SK-N-SH (cell line): Measurements from ENCODE around the gene PTPRG. TPM values are rescaled to one million over a fixed set of nuclear protein-coding genes. Genes with fewer than 3 reads are reported as not detected.

Experiments used
- CTCF ChIA-PET: fragments of 300-600, 350-600 bp; formaldehyde crosslinking; extraction: SDS; loops from one replicate; lab custom pipeline; 2021; lab: Yijun Ruan, JAX
- POLR2A ChIA-PET: fragments of 350-600 bp; sonication (Branson Sonifier 250); formaldehyde crosslinking; extraction: SDS; loops from one replicate; lab custom pipeline; 2020; ENCODE audit warnings: antibody characterized with exemption, inconsistent platforms; lab: Yijun Ruan, JAX
- DNase-seq: peaks from one replicate; pipeline ENCODE4 v3.0.0; 2012
- H2AFZ ChIP-seq: fragments of 200-600 bp; sonication (generic); 2 replicates; pipeline ENCODE4 v1.8.1; 2016; ENCODE audit warnings: antibody characterized with exemption, mild to moderate bottlenecking, low read depth
- H3F3A ChIP-seq: fragments of 200-600 bp; sonication (generic); replicated peaks from 2 replicates; pipeline ENCODE3; 2016; ENCODE audit warnings: antibody characterized with exemption, mild to moderate bottlenecking; ENCODE audit not compliant: insufficient read depth
- H3K27ac ChIP-seq, 2 experiments: fragments of 200-500 bp in 1 of 2; fragments of 200-600 bp in 1 of 2; sonication (Bioruptor generic) in 1 of 2; sonication (generic), shearing (Covaris generic) in 1 of 2; 2 replicates each; pipeline versions ENCODE4 v1.5.1 to v1.6.1; 2014 to 2016; ENCODE audit warnings: low read depth in 2 of 2, inconsistent platforms in 1 of 2, low read length in 1 of 2, mild to moderate bottlenecking in 1 of 2, mixed read lengths in 1 of 2
- H3K27me3 ChIP-seq: fragments of 200-600 bp; sonication (generic), shearing (Covaris generic); 2 replicates; pipeline ENCODE4 v1.6.1; 2016; ENCODE audit warnings: mixed run types; ENCODE audit not compliant: insufficient read depth
- H3K36me3 ChIP-seq, 2 experiments: fragments of 200-500 bp in 1 of 2; fragments of 200-600 bp in 1 of 2; sonication (Bioruptor generic) in 1 of 2; sonication (generic) in 1 of 2; replicated peaks in 1 of 2; 2 replicates each; pipeline versions ENCODE3 to v1.5.1; 2014 to 2016; ENCODE audit warnings: low read length in 1 of 2, mild to moderate bottlenecking in 1 of 2; ENCODE audit not compliant: insufficient read depth in 2 of 2, control insufficient read depth in 1 of 2
- H3K4me1 ChIP-seq, 2 experiments: fragments of 200-500 bp in 1 of 2; fragments of 200-600 bp in 1 of 2; sonication (Bioruptor generic) in 1 of 2; sonication (generic), shearing (Covaris generic) in 1 of 2; 2 replicates each; pipeline versions ENCODE4 v1.5.1 to v1.6.1; 2014 to 2016; ENCODE audit warnings: low read depth in 1 of 2, low read length in 1 of 2, mixed run types in 1 of 2; ENCODE audit not compliant: insufficient read depth in 2 of 2, control insufficient read depth in 1 of 2
- H3K4me2 ChIP-seq: fragments of 200-600 bp; sonication (generic), shearing (Covaris generic); 2 replicates; pipeline ENCODE4 v1.6.1; 2017; ENCODE audit warnings: mixed run types
- H3K4me3 ChIP-seq, 2 experiments: fragments of 200-500 bp in 1 of 2; fragments of 200-600 bp in 1 of 2; sonication (Bioruptor generic) in 1 of 2; sonication (generic), shearing (Covaris generic) in 1 of 2; 2 replicates each; pipeline versions ENCODE4 v1.5.1 to v1.8.1; 2014 to 2016; ENCODE audit warnings: low read depth in 2 of 2, inconsistent platforms in 1 of 2, low read length in 1 of 2, mild to moderate bottlenecking in 1 of 2, mixed read lengths in 1 of 2, moderate library complexity in 1 of 2
- H3K79me2 ChIP-seq: fragments of 200-600 bp; sonication (generic); 2 replicates; pipeline ENCODE4 v1.8.1; 2017; ENCODE audit warnings: mild to moderate bottlenecking; ENCODE audit not compliant: insufficient read depth
- H3K9ac ChIP-seq: fragments of 200-600 bp; sonication (generic); 2 replicates; pipeline ENCODE4 v1.6.1; 2017; ENCODE audit warnings: mixed run types
- H3K9me2 ChIP-seq: fragments of 200-600 bp; sonication (generic); 2 replicates; pipeline ENCODE4 v1.6.1; 2017; ENCODE audit warnings: mixed run types
- H3K9me3 ChIP-seq: fragments of 200-600 bp; sonication (generic); 2 replicates; pipeline ENCODE4 v1.6.1; 2017; ENCODE audit warnings: mixed run types, mild to moderate bottlenecking, moderate library complexity
- H4K20me1 ChIP-seq: fragments of 200-600 bp; sonication (generic); 2 replicates; pipeline ENCODE4 v1.6.1; 2017; ENCODE audit warnings: mild to moderate bottlenecking, mixed run types; ENCODE audit not compliant: insufficient read depth
- EZH2phosphoT487 ChIP-seq: fragments of 200-600 bp; sonication (generic); IDR thresholded peaks from 2 replicates; pipeline ENCODE4 v1.6.1; 2017; ENCODE audit warnings: low read depth, mixed run types, mild to moderate bottlenecking, antibody characterized with exemption, moderate library complexity, borderline replicate concordance
- FOSL2 ChIP-seq: IDR thresholded peaks from 2 replicates; pipeline ENCODE4 v1.4.0; 2012; ENCODE audit warnings: low read depth, mild to moderate bottlenecking, moderate library complexity, borderline replicate concordance
- FOXM1 ChIP-seq: IDR thresholded peaks from 2 replicates; pipeline ENCODE4 v1.4.0; 2012; ENCODE audit warnings: low read depth, mild to moderate bottlenecking
- MXI1 ChIP-seq: IDR thresholded peaks from 2 replicates; pipeline ENCODE4 v1.6.1; 2012; ENCODE audit warnings: mild to moderate bottlenecking, low read depth, low read length, improper control_type of control experiment
- NFIC ChIP-seq: IDR thresholded peaks from 2 replicates; pipeline ENCODE4 v1.4.0; 2012; ENCODE audit warnings: borderline replicate concordance
- NRF1 ChIP-seq: IDR thresholded peaks from 2 replicates; pipeline ENCODE4 v1.6.1; 2012; ENCODE audit warnings: low read depth, mild to moderate bottlenecking, low read length
- PBX3 ChIP-seq: IDR thresholded peaks from 2 replicates; pipeline ENCODE4; 2012
- POLR2AphosphoS5 ChIP-seq: IDR thresholded peaks from 2 replicates; pipeline ENCODE4 v1.6.1; 2012; ENCODE audit warnings: low read depth, low read length
- RCOR1 ChIP-seq: fragments of 150-350 bp; IDR thresholded peaks from 2 replicates; pipeline ENCODE4 v1.6.1; 2017; ENCODE audit warnings: antibody characterized with exemption, low read length
- SIN3A ChIP-seq: IDR thresholded peaks from 2 replicates; pipeline ENCODE4 v1.6.1; 2012; ENCODE audit warnings: low read depth, mild to moderate bottlenecking, low read length, moderate library complexity, borderline replicate concordance
- TAF1 ChIP-seq: IDR thresholded peaks from 2 replicates; pipeline ENCODE4 v1.6.1; 2012; ENCODE audit warnings: low read depth, mild to moderate bottlenecking, low read length, moderate library complexity, borderline replicate concordance
- TCF12 ChIP-seq: IDR thresholded peaks from 2 replicates; pipeline ENCODE4 v1.4.0; 2012
- TEAD4 ChIP-seq: IDR thresholded peaks from 2 replicates; pipeline ENCODE4 v1.4.0; 2012; ENCODE audit warnings: mild to moderate bottlenecking, borderline replicate concordance; ENCODE audit not compliant: insufficient read depth
- YY1 ChIP-seq: IDR thresholded peaks from 2 replicates; pipeline ENCODE4 v1.4.0; 2012; ENCODE audit warnings: low read depth, mild to moderate bottlenecking
- ZBTB33 ChIP-seq: IDR thresholded peaks from 2 replicates; pipeline ENCODE4 v1.4.0; 2012; ENCODE audit warnings: low read depth, borderline replicate concordance
- WGBS: methylation state at CpG from one replicate; pipeline ENCODE4 v1.1.6; 2017; ENCODE audit warnings: low lambda C conversion rate; 5-methylcytosine and 5-hydroxymethylcytosine counted together
- polyA plus RNA-seq, 3 experiments: library from polyadenylated mRNA; depleted of rRNA; stranded (reverse); fragments of >200 nt; gene quantifications; 2 replicates each; pipeline ENCODE4 v1.2.3, GENCODE V29; 2012
- TF ChIP-seq, protein P1 (sequence below): fragments of 150-350 bp; IDR thresholded peaks from 2 replicates; pipeline ENCODE4 v1.6.1; 2016; ENCODE audit warnings: mild to moderate bottlenecking, low read depth, low read length
- TF ChIP-seq, protein P2 (sequence below): fragments of 150-350 bp; IDR thresholded peaks from 2 replicates; pipeline ENCODE4 v1.6.1; 2017; ENCODE audit warnings: antibody characterized with exemption, low read length, low read depth, borderline replicate concordance
- TF ChIP-seq, protein P3 (sequence below): IDR thresholded peaks from 2 replicates; pipeline ENCODE4 v1.6.1; 2012; ENCODE audit warnings: mild to moderate bottlenecking, low read depth, low read length, moderate library complexity

PTPRG gene
- polyA plus RNA-seq, 1 of the 3 experiments (the other 2 are of a cell fraction): 14.1 TPM

DNA sequence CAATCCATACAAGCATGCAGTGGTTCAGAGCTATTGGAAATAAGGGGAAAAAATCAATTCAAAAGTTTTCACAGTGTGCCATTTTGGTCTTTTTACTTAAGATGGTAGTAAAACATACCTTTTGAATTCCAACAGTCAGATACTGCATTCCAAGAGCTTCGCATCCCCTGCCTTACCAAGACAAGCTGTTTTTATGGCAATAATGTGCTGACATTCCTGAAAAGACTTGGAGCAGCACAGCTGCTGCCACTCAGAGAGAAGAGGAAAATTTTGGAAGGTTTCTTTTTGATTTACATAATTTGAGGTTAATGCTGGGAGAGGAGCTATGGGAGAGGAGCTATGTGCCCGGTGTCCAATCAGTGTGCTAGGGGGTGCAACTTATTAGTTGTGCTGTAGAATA, 663.7 kb downstream of the PTPRG start:
- Histone ChIP-seq H2AFZ (no peak overlapping the region), H4K20me1 (no peaks in the 10 kb centered on the region), H3K9me2 (no peaks in the 10 kb centered on the region), H3K4me3 (no peak overlapping the region), H3K36me3 (peaks cover 0 to 5% of the 10 kb centered on the region in 2 experiments), H3K9ac (no peak overlapping the region), H3F3A (no peaks in the 10 kb centered on the region), H3K79me2 (no peaks in the 10 kb centered on the region), H3K9me3 (no peaks in the 10 kb centered on the region), H3K4me1 (no peaks in the 10 kb centered on the region), H3K27me3 (no peaks in the 10 kb centered on the region), H3K27ac (no peak overlapping the region), H3K4me2 (no peak overlapping the region)
- ChIA-PET POLR2A (no interaction called here), CTCF (interaction anchor here (0.7 to 1.3 kb wide), 6 partner anchors 13 to 268 kb away, joined by 3 to 5 read pairs (median 4); no protein-coding TSS in a partner anchor)
- TF ChIP-seq FOSL2 (no peak), PBX3 (no peak), NRF1 (no peak), RCOR1 (no peak), NFIC (no peak), FOXM1 (no peak), POLR2AphosphoS5 (no peak), ZBTB33 (no peak), TCF12 (no peak)
- 89% methylated on average over 2 of the region's 2 CpGs for WGBS
- no peak for DNase-seq

- Histone ChIP-seq H3K4me1 (no peaks in the 10 kb centered on the region), H4K20me1 (no peaks in the 10 kb centered on the region), H3K9me3 (no peaks in the 10 kb centered on the region), H3K36me3 (peaks cover 0 to 5% of the 10 kb centered on the region in 2 experiments), H3K79me2 (no peaks in the 10 kb centered on the region), H3K27me3 (no peaks in the 10 kb centered on the region), H3K9me2 (no peaks in the 10 kb centered on the region), H3K27ac (no peak overlapping the region), H2AFZ (no peak overlapping the region), H3K4me3 (no peak overlapping the region), H3K9ac (no peak overlapping the region), H3F3A (no peaks in the 10 kb centered on the region), H3K4me2 (no peak overlapping the region)
- WGBS: 91% methylated on average over 6 of the region's 6 CpGs
- no peak for DNase-seq
- ChIA-PET CTCF (interaction anchor here (1.2 kb wide), 1 partner anchor 85 kb away, joined by 3 read pairs; no protein-coding TSS in a partner anchor), POLR2A (no interaction called here)
- TF ChIP-seq TEAD4: no peak
- TF ChIP-seq EZH2phosphoT487: no peak
- no peak for TF ChIP-seq NRF1
- TF ChIP-seq YY1: no peak
- TF ChIP-seq, protein P1, sequence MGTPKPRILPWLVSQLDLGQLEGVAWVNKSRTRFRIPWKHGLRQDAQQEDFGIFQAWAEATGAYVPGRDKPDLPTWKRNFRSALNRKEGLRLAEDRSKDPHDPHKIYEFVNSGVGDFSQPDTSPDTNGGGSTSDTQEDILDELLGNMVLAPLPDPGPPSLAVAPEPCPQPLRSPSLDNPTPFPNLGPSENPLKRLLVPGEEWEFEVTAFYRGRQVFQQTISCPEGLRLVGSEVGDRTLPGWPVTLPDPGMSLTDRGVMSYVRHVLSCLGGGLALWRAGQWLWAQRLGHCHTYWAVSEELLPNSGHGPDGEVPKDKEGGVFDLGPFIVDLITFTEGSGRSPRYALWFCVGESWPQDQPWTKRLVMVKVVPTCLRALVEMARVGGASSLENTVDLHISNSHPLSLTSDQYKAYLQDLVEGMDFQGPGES: no peak
- TF ChIP-seq, protein P2, sequence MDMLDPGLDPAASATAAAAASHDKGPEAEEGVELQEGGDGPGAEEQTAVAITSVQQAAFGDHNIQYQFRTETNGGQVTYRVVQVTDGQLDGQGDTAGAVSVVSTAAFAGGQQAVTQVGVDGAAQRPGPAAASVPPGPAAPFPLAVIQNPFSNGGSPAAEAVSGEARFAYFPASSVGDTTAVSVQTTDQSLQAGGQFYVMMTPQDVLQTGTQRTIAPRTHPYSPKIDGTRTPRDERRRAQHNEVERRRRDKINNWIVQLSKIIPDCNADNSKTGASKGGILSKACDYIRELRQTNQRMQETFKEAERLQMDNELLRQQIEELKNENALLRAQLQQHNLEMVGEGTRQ: no peak
- TF ChIP-seq MXI1: no peak
- no peak for TF ChIP-seq TAF1
- no peak for TF ChIP-seq RCOR1
- no peak for TF ChIP-seq SIN3A
- TF ChIP-seq FOSL2: no peak
- TF ChIP-seq, protein P3, sequence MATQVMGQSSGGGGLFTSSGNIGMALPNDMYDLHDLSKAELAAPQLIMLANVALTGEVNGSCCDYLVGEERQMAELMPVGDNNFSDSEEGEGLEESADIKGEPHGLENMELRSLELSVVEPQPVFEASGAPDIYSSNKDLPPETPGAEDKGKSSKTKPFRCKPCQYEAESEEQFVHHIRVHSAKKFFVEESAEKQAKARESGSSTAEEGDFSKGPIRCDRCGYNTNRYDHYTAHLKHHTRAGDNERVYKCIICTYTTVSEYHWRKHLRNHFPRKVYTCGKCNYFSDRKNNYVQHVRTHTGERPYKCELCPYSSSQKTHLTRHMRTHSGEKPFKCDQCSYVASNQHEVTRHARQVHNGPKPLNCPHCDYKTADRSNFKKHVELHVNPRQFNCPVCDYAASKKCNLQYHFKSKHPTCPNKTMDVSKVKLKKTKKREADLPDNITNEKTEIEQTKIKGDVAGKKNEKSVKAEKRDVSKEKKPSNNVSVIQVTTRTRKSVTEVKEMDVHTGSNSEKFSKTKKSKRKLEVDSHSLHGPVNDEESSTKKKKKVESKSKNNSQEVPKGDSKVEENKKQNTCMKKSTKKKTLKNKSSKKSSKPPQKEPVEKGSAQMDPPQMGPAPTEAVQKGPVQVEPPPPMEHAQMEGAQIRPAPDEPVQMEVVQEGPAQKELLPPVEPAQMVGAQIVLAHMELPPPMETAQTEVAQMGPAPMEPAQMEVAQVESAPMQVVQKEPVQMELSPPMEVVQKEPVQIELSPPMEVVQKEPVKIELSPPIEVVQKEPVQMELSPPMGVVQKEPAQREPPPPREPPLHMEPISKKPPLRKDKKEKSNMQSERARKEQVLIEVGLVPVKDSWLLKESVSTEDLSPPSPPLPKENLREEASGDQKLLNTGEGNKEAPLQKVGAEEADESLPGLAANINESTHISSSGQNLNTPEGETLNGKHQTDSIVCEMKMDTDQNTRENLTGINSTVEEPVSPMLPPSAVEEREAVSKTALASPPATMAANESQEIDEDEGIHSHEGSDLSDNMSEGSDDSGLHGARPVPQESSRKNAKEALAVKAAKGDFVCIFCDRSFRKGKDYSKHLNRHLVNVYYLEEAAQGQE: no peak
Measured at GRCh38 chr3:62226601-62227339, 665.4 kb downstream of the PTPRG start.
